Stimulated activated CD4-positive, alpha-beta T cell treated with anti-CD3 and anti-CD28 coated beads, Interleukin-4, amount 100 ng/mL, for 24 hours (primary cell): ENCODE measurements around the gene PANX2.

Experiments used
- DNase-seq: peaks from one replicate; pipeline ENCODE4 v3.0.0-alpha.2; 2020

Gene PANX2

DNA sequence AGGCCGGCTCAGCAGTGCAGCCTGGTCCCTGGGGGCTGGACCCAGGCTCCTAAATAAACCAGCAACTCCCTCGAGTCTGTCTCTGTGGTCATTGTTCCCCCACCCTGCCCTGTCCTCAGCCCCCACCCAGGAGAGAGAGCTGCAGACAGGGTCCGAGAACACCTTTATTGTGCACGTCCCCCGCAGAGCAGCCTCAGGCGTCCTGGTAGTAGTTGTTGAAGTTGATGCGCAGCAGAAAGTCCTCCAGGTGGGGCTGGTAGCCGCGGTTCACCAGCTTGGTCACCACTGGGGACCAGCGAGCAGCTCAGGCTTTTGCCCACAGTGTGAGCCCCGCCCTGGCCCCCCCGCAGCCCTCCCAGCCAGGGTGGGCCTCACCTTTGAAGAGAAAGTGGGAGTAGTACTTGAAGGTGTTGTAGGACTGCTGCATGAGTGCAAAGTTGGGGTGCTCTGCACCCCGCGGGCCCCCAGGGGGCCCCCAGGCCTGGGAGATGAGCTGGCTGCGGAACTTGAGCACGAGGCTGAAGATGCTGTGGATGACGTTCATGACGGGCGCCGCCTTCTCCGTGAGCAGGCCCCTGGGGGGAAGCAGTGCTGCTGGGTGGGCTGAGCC is 47.1 kb downstream of the PANX2 start:
- DNase-seq = no peak

DNA sequence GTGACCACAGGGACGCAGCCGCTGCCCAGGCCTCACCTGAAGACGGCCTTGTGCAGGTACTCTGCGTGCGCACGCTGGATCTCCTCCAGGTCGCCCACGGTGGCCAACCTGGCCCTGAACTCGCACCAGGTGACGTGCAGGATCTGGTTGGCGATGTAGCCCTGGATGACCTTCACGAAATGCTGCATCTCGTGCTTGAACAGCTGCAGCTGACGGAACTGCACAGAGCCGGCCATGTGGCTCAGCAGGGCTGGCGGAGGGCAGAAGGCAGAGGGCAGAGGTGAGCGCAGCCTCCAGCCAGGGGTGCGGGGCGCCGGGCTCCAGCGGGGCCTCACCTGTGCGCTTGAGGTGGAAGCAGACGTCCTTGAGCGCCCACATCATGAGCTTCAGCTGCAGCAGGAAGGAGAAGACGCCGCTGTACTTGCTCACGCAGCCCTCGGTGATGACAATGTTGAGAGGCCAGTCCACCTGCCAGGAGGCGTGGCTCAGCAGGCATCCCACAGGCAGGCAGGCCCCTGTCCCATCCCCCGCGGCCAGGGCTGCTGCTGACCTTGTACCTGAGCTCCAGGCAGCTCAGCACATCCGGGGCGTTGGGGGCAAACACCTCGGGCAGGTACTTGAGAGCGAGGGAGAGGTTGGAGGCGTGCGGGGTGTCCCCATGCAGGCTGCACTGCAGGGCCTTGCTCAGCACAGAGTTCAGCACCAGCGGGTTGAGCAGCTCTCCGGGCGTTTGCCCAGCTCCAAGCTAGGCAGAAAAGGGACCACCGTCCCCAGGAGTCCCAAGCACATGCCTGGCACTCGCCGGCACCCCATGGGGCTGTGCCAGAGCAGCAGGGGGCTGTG is 47.8 kb downstream of the PANX2 start:
- no peak for DNase-seq

DNA sequence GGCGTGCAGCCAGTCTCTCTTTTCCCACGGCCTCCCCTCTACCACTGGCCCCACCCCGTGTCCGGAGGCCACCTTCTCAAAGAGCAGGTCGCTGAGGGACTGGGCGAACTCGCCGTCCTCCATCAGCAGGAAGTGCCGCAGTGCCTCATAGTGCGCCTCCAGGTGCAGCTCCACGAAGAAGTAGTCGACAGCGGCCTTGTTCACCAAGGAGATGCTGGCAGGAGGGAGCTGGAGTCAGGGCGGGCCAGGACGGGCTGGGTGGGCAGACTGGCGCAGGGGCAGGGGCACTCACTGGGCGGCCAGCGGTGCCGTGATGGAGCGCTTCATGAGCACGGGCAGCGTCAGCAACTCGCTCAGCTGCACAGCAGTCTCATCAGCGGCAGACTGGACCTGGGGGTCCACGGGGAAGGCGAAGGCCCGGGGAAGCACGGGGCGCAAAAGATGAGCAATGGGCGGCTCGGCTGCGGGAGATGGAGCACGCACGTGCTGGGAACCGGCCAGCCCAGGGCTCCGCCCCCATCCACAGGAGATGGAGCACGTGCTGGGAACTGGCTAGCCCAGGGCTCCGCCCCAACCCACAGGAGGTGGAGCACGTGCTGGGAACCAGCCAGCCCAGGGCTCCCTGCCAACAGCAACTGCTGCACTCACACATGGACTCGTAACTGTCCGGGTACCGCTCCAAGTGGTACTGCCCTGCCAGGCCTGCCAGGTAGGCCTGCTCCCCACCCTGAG is 48.6 kb downstream of the PANX2 start:
- DNase-seq = no peak

DNA sequence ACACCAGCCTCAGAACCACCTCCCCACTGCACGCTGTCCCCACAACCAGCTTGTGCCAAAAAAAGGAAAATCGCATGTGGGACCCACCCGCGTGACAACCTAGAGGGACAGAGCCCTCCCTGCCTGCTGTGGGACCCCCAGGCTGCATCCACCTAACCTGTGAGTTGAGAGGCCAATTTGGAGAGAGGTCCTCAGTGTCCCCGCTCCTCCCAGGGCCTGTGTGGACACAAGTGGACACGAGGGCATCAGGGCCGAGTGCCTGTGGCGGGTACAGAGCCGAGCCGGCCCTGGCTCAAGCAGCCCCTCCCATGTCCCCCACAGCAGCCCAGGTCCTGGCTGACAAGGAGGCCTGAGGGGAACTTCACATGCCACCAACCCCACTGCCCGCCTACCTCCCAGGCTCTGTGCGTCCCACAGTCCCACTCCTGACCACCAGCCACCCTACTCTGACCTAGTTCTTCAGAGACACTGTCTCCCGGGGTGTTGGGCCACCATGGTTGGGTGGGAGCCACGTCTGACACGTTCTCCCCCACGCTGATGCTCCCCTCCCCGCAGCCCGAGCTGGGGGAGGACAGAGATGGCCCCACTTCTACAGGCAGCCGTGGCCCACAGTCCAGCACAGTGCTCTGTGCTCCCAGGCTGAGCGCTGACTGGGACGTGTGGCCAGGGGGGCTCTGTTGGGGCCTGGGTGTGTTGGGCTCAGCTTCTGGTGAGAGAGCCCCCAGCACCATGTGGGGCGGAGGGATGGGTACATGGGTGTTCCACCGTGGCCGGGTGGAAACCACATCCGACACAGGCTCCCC is 49.5 kb downstream of the PANX2 start:
- DNase-seq = no peak

DNA sequence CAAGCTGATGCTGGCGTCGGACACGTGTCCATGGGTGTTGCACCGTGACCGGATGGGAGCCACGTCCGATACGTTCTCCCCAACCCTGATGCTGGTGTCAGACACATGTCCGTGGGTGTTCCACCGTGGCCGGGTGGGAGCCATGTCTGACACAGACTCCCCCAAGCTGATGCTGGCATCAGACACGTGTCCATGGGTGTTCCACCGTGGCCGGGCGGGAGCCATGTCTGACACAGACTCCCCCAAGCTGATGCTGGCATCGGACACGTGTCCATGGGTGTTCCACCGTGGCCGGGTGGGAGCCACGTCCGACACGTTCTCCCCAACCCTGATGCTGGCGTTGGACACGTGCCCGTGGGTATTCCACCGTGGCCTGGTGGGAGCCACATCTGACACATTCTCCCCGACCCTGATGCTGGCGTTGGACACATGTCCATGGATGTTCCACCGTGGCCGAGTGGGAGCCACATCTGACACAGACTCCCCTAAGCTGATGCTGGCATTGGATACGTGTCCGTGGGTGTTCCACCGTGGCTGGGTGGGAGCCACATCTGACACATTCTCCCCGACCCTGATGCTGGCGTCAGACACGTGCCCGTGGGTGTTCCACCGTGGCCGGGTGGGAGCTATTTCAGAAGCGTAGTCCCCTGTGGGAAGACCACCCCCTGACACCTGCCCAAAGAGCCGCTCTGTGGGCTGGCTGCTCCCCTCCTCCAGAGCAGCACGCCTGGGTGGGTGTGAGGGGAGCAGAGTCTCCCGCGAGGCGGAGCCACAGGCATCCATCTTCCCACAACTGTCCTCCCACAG is 50.3 kb downstream of the PANX2 start:
- DNase-seq = no peak

DNA sequence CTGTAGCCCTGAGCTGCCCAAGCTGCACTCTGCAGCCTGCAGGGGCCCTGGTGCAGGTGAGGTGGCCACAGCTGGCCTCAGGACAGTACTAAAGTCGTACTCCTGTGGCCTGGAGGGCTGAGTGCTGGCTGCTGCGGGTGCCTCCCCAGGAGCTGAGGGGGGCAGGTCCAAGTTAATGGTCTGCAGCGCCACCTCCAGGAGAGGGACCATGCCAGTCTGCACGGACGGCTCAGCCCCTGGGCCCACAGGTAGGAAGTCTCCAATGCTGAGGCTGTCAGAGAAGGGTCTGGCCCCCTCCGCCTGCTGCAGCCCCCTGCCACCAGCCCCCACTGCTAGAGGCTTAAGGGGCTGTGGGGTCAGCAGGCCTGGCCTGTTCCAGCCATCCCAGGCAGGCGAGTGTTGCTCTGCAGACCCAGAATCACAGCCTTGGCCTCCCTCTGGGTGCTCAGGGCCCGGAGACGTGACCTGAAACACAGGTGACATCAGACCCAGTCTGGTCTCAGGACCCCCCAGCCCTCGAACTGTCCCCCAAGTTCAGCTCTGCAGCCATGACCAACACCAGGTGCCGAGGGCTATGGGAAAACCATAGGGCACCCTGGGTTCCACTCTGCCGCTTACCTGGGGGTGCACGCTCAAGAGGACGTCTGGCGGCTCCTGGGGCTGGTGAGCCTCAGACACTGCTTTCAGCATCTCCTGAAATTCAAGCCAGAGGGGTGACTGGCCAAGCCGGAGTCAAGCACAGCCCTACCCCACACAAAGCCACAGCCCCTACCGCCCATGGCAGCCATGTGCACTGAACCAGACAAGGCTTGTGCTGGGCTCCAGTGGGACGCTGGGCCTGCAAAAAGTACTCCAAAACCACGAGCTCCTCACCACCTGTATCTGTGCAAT is 51.1 kb downstream of the PANX2 start:
- no peak for DNase-seq

DNA sequence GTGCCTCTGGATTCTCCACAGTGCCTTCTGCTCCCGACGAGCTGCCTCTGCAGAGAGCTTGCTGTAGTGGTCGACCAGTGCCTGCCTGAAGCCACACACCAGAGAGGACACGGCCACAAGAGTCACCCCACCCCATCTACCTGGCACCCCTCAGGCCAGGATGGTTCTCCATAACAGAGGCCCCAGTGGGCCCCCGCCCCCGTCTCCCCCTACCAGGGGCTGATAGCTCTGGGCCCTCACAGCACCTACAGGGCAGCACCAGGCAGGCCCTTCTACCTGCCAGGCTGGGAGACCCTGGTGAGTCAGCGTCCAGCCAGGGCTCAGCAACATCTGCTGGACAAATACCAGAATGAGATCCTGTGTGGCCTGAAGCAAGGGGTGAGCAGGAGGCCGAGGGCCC is 52.0 kb downstream of the PANX2 start:
- DNase-seq = no peak

DNA sequence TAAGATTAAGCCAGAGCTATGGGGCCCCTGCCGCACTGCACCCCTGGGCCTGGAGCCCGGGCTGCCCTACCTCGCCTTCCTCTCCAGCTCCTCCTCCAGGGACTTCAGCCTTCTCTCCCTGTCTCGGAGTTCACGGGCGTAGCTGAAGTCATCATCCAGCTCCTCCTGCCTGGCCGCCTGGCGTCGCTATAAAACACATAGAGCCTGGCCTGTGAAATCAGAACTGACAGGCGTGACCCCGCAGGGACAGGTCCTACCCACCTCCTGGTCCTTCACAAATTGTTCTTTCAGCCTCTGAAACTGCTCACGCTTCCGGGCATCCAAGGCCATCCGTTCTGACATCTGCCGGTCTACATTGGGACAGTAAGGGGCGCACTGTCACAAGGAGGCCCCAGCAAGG is 53.5 kb downstream of the PANX2 start:
- no peak for DNase-seq

DNA sequence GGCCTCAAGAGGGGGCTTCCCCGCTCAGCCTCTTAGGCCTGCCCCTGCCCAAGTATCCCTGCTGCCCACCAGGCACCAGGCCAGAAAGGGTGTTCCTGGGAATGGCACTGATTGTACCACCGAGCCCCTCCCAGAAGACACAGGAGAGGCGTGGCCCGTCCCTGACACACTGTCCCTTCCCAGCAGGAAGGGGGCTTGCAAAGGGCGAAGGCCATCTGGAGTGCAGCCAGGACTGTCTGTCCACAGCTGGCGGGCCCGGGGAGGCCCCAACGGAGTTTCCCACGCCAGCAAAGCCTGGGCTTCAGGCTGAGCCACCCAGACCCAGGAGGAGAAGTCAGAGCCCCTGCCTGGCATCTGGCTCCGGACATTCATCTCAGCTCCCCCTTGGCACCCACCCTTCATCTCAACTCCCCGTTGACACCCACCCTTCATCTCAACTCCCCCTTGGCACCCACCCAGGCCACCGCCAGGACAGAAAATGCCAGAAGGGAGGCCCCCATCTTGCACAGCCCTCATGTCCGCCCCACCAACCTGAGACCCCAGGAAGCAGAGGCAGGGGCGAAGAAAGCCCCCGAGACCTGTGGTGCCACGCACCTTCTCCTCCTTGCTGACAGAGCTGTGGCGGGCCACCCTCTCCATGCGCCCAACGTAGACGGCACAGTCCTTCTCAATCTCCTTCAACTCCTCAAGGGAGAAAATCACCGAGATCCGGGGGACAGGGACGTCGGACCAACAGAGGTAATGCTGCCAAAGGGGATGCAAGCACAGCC is 54.9 kb downstream of the PANX2 start:
- no peak for DNase-seq

DNA sequence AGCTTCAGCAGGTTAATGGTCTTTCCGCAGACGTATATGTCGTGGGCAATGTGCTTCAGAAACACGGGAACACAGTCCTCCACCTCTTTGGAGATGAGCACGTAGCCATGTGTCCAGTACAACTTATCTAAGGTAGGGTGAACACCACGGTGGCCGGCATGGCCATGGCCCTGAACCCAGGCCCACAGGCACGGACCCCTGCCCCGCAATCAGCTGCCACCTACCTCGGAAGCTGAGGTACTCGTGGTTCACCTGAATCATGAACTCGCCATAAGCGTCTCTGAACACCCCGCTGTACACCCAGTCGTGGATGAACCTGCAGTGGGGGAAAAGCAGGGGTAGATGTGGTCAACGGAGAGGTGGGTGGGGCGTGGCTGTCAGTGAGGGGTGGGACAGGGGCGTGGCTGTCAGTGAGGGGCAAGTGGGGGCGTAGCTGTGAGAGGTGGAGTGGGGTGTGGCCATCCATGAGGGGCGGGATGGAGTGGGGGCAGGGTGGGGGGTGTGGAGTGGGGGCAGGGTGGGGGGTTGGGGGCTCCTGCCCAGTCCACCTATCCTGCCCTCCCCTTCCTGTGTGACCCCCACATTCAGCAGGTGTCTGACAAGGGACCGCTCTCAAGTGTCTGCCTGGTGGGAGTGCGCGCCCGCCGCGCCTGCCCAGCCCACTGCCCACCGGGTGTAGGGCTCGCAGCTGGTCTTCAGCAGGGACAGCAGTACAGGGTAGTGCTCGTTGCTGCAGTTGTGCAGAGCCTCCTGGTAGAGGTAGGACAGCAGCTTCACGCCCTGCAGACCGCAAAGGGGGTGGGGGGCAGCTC is 55.7 kb downstream of the PANX2 start:
- DNase-seq = no peak

DNA sequence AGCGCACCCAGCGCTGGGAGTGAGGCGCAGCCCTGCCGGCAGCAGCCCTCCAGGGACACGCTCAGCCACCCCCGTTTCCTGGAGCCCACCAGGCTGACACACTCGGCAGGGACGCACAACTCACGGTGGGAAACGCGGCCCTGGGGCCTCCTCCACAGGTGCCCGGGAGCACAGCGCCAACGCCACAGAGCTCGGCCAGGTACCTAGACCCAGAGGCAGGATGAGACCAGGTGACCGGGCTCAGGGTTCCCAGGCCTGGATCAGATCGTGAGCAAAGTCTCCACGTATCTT is 56.3 kb downstream of the PANX2 start:
- DNase-seq = no peak

DNA sequence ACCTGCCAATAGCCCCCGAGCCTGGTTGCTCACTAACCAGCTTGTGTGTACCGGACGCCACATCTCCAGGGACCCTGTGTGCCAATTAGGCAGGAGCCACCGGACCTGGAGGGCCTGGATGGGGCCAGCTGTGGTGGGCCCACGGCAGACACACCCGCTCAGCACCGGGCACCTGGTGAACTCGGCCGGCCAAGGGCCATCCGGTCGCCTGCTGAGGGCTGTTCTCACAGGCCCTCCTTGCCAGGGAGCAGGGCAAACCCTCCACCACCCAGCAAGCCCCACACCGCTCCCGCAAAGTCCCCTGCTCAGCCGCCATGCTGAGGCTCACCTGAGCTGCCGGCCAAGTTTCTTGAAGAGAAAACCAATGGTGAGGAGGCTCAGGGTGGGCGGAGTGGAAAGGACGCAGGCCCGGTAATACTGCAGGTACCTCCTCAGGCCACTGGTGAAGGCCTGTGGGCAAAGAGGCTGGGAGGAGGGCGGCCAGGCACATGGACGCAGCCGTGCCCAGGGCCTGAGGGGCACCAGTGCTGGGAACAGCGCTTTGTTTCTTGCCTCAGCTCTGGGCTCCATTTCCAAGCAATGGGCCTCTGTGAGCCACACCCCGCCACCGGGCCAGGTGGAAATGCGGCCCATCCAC is 57.2 kb downstream of the PANX2 start:
- DNase-seq = no peak

DNA sequence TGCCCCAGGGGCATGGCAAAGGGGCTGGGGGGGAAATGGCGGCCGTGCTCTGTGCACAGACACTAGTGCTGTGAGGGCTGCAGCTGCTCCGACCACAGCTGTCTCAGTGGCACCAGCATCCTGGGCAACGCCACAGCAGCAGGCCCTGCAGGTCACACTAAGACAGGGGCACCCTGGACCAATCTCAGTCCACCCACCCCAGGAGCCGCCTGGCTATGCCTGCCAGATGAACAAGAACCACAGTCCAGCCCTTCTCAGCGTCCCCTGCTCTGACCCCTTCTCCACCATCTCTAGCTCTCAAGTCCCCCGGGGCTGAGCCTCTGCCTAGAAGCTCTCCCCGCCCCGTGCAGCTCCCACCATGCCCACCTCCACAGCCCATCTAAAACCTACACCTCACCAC is 57.8 kb downstream of the PANX2 start:
- no peak for DNase-seq

DNA sequence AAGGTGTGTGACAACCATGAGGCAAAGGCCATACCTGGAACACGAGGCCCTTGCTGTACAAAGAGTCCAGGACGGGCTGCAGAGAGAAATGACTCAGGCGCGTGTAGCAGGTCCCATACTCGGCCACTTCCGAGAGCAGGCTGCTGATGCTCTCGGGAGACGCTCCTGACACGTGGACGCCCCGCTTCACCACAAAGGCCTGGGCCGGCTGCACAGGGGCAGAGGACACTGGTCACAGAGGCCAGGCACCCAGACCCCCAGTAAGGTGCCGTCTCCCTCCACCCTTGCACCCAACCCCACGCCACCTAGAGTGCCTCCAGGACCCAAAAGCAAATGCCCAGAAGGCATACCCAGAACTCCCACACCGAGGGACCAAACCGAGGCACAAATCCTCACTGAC is 58.8 kb downstream of the PANX2 start:
- DNase-seq = no peak
